ENCODE measurements around the gene GPSM1.

DNA sequence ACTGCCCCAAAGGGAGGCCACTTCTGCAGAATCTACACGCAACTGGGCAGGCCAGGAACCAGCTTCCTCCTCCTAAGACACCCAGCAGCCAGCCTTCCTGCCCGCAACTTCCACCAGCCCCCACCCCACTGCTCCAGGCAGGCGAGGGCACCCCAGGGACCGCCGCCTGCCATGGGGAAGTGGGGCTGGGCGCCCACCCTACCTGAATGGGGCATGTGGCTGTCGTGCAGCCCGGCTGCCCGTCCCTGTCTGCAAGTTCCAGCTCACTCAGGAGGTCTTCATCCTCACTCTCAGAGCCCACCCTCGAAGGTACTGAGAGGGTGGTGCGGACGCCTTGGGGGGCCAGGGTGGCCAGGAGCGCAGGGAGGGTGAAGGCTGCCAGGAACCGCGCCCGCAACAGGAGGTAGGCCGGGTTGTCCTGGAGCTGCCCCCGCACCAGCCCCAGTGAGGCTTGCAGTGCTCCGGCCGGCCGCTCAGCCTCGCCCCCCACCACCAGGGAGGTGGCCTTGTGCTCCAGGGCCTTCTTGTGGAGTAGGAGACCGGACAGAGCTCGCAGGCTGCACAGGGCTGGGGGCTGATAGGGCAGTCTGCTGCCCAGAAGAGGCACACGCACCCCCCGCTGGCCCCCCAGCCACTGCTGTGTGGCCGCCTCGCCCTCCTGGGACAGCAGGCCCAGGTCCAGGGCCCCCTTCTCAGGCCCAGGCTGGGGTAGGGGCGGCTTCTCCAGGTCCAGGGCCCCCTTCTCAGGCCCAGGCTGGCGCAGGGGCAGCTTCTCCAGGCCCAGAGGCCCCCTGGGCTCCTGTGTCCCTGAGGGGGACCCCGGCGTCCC, 50.2 kb downstream of the GPSM1 start:
- no peak for TF ChIP-seq POLR2A (IDR thresholded peaks at IDR 0.05)
- TF ChIP-seq, protein P1, sequence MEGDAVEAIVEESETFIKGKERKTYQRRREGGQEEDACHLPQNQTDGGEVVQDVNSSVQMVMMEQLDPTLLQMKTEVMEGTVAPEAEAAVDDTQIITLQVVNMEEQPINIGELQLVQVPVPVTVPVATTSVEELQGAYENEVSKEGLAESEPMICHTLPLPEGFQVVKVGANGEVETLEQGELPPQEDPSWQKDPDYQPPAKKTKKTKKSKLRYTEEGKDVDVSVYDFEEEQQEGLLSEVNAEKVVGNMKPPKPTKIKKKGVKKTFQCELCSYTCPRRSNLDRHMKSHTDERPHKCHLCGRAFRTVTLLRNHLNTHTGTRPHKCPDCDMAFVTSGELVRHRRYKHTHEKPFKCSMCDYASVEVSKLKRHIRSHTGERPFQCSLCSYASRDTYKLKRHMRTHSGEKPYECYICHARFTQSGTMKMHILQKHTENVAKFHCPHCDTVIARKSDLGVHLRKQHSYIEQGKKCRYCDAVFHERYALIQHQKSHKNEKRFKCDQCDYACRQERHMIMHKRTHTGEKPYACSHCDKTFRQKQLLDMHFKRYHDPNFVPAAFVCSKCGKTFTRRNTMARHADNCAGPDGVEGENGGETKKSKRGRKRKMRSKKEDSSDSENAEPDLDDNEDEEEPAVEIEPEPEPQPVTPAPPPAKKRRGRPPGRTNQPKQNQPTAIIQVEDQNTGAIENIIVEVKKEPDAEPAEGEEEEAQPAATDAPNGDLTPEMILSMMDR (IDR thresholded peaks at IDR 0.05), result no peak
